ENCODE results near the gene PARL. TPM values are rescaled to one million over a fixed set of nuclear protein-coding genes. Genes with fewer than 3 reads are reported as not detected.
"Not testable (repeated sequence)": the region's sequence is repeated elsewhere in the genome, so short reads cannot be mapped to it uniquely, and the experiment has no call there.

Gene PARL
- total RNA-seq, 2 donors from 2014 or later = 31.5 to 44.3 TPM

- 2% methylated on average over 9 of the region's 9 CpGs for WGBS
- peak overlapping the region; percentile 73 to 74 for H3K27ac ChIP-seq
- DNase-seq (ENCODE audit: low spot score) = no peak
Measured at GRCh38 chr3:183884097-183884426, 618 bp downstream of the PARL start.

GRCh38 chr3:183883291-183884096 lies 1.2 kb downstream of the PARL start:
- intact Hi-C loops (cut with DNase I) = no loop called here
- TF ChIP-seq POLR2AphosphoS5 (IDR thresholded peaks at IDR 0.05) = no peak
- no peak for TF ChIP-seq CTCF (IDR thresholded peaks at IDR 0.05)
- no peak for TF ChIP-seq POLR2A (IDR thresholded peaks at IDR 0.05)
- Histone ChIP-seq H3K4me1 (replicated peaks) (no peaks in the 10 kb centered on the region), H3K27ac (peak overlapping the region; percentile 73 to 74), H3K4me3 (peak overlapping the region; percentile 81 to 84), H3K36me3 (no peaks in the 10 kb centered on the region), H3K27me3 (replicated peaks; ENCODE audit: insufficient read depth) (no peaks in the 10 kb centered on the region), H3K9me3 (no peaks in the 10 kb centered on the region)
- WGBS = 56% methylated on average over 16 of the region's 16 CpGs
- no peak for DNase-seq (ENCODE audit: low spot score)

More at GRCh38 chr3:183884097-183884426, 618 bp downstream of the PARL start:
- Histone ChIP-seq H3K4me3 (peak overlapping the region; percentile 81 to 84), H3K27me3 (replicated peaks; ENCODE audit: insufficient read depth) (no peaks in the 10 kb centered on the region), H3K9me3 (no peaks in the 10 kb centered on the region), H3K4me1 (replicated peaks) (no peaks in the 10 kb centered on the region), H3K36me3 (no peaks in the 10 kb centered on the region)
- intact Hi-C loops (cut with DNase I) = no loop called here
- TF ChIP-seq POLR2AphosphoS5 (IDR thresholded peaks at IDR 0.05) (no peak), CTCF (IDR thresholded peaks at IDR 0.05) (no peak), POLR2A (IDR thresholded peaks at IDR 0.05) (no peak)

- no peak for DNase-seq (ENCODE audit: low spot score)
- no peak overlapping the region for H3K27ac ChIP-seq
- no peak overlapping the region for H3K4me3 ChIP-seq
- no peak for TF ChIP-seq POLR2A (IDR thresholded peaks at IDR 0.05)
- no peak for TF ChIP-seq CTCF (IDR thresholded peaks at IDR 0.05)
- no peak for TF ChIP-seq POLR2AphosphoS5 (IDR thresholded peaks at IDR 0.05)
- no peaks in the 10 kb centered on the region for H3K27me3 ChIP-seq (replicated peaks; ENCODE audit: insufficient read depth)
- no peaks in the 10 kb centered on the region for H3K36me3 ChIP-seq
- WGBS = 82% methylated on average over 9 of the region's 9 CpGs
- H3K9me3 ChIP-seq = no peaks in the 10 kb centered on the region
- H3K4me1 ChIP-seq (replicated peaks) = no peaks in the 10 kb centered on the region
- intact Hi-C loops (cut with DNase I) = no loop called here
Measured at GRCh38 chr3:183880121-183880520, 4.6 kb downstream of the PARL start.

GRCh38 chr3:183879243-183879642 lies 5.4 kb downstream of the PARL start:
- Histone ChIP-seq H3K27me3 (replicated peaks; ENCODE audit: insufficient read depth) (no peaks in the 10 kb centered on the region), H3K4me1 (replicated peaks) (no peaks in the 10 kb centered on the region), H3K36me3 (no peaks in the 10 kb centered on the region), H3K27ac (no peak overlapping the region), H3K4me3 (no peak overlapping the region), H3K9me3 (no peaks in the 10 kb centered on the region)
- DNase-seq (ENCODE audit: low spot score) = no peak
- intact Hi-C loops (cut with DNase I) = no loop called here
- 94% methylated on average over 2 of the region's 2 CpGs for WGBS
- no peak for TF ChIP-seq POLR2A (IDR thresholded peaks at IDR 0.05)
- no peak for TF ChIP-seq POLR2AphosphoS5 (IDR thresholded peaks at IDR 0.05)
- no peak for TF ChIP-seq CTCF (IDR thresholded peaks at IDR 0.05)

- no peak overlapping the region for H3K27ac ChIP-seq
- H3K4me3 ChIP-seq = no peak overlapping the region
- H3K4me1 ChIP-seq (replicated peaks) = no peaks in the 10 kb centered on the region
- intact Hi-C loops (cut with DNase I) = no loop called here
- no peaks in the 10 kb centered on the region for H3K27me3 ChIP-seq (replicated peaks; ENCODE audit: insufficient read depth)
- TF ChIP-seq POLR2AphosphoS5 (IDR thresholded peaks at IDR 0.05) = no peak
- no peak for TF ChIP-seq POLR2A (IDR thresholded peaks at IDR 0.05)
- no peak for TF ChIP-seq CTCF (IDR thresholded peaks at IDR 0.05)
- no peaks in the 10 kb centered on the region for H3K9me3 ChIP-seq
- WGBS = 84% methylated on average over 8 of the region's 8 CpGs
- H3K36me3 ChIP-seq = no peaks in the 10 kb centered on the region
- DNase-seq (ENCODE audit: low spot score) = no peak
Measured at GRCh38 chr3:183878071-183878470, 6.6 kb downstream of the PARL start.

GRCh38 chr3:183877227-183877626 lies 7.5 kb downstream of the PARL start:
- H3K27ac ChIP-seq; DNase-seq (ENCODE audit: low spot score); H3K36me3 ChIP-seq; H3K27me3 ChIP-seq (replicated peaks; ENCODE audit: insufficient read depth); H3K9me3 ChIP-seq; H3K4me3 ChIP-seq; intact Hi-C loops (cut with DNase I); H3K4me1 ChIP-seq (replicated peaks): not testable (repeated sequence)
- 79% methylated on average over 5 of the region's 5 CpGs for WGBS
